Chondrocyte (in vitro differentiated cells): Measurements from ENCODE around the gene DNAH2. TPM values are rescaled to one million over a fixed set of nuclear protein-coding genes. Genes with fewer than 3 reads are reported as not detected.

Experiments
- DNase-seq: peaks from one replicate; pipeline ENCODE4 v3.0.0; 2021; ENCODE audit warnings: mixed read lengths, low spot score
- H3K27ac Mint-ChIP-seq: one replicate; pipeline ENCODE4 v1.8.0; 2021; ENCODE audit warnings: mild to moderate bottlenecking, moderate library complexity, mixed read lengths; ENCODE audit not compliant: unreplicated experiment
- H3K27me3 Mint-ChIP-seq: 2 replicates; pipeline ENCODE4 v1.8.0; 2021; ENCODE audit warnings: low read depth, mixed read lengths
- H3K36me3 Mint-ChIP-seq: 2 replicates; pipeline ENCODE4 v1.8.0; 2021; ENCODE audit warnings: low read depth, mixed read lengths
- H3K4me1 Mint-ChIP-seq: 2 replicates; pipeline ENCODE4 v1.8.0; 2021; ENCODE audit warnings: low read depth, mild to moderate bottlenecking, mixed read lengths
- H3K4me3 Mint-ChIP-seq: one replicate; pipeline ENCODE4 v1.8.0; 2021; ENCODE audit warnings: mild to moderate bottlenecking, moderate library complexity, mixed read lengths; ENCODE audit not compliant: unreplicated experiment
- H3K9me3 Mint-ChIP-seq: 2 replicates; pipeline ENCODE4 v1.8.0; 2021; ENCODE audit warnings: low read depth, mixed read lengths
- CTCF ChIP-seq: fragments of 200-600 bp; sonication (generic); IDR thresholded peaks from 2 replicates; pipeline ENCODE4 v1.5.0; 2021; ENCODE audit warnings: antibody characterized with exemption, mild to moderate bottlenecking, moderate library complexity
- total RNA-seq: library from RNA; stranded (reverse); gene quantifications from 3 replicates; pipeline ENCODE4 v1.2.1, GENCODE V29; 2021

Gene DNAH2
- total RNA-seq, 1 donor from 2014 or later = not detected

GRCh38 chr17:7750321-7750821 lies 32.8 kb downstream of the DNAH2 start:
- Mint-ChIP-seq H3K27me3 (peaks cover 2% of the 10 kb centered on the region), H3K27ac (peak overlapping the region; percentile 62), H3K4me3 (no peak overlapping the region), H3K9me3 (peaks cover 9% of the 10 kb centered on the region), H3K36me3 (peaks cover 3% of the 10 kb centered on the region), H3K4me1 (peaks cover 30% of the 10 kb centered on the region)
- DNase-seq = no peak
- TF ChIP-seq CTCF = no peak

DNA sequence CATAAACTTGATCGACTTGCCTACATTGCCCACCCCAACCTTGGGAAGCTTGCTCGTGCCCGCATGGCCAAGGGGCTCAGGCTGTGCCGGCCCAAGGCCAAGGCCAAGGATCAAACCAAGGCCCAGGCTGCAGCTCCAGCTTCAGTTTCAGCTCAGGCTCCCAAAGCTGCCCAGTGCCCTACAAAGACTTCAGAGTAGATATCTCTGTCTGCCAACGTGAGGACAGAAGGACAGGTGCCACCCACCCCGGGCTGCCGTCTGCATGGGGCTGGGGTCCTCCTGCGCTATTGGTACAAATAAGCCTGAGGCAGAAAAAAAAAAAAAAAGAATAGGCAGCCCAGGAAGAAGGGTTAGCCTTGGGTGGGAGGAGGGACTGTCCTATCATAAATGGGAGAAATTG lies 37.1 kb downstream of the DNAH2 start:
- Mint-ChIP-seq H3K4me3 (no peak overlapping the region), H3K4me1 (peaks cover 14% of the 10 kb centered on the region), H3K27ac (no peak overlapping the region), H3K9me3 (peaks cover 5% of the 10 kb centered on the region), H3K27me3 (peaks cover 2% of the 10 kb centered on the region), H3K36me3 (peaks cover 3% of the 10 kb centered on the region)
- peak; percentile 48 for DNase-seq
- TF ChIP-seq CTCF = no peak

GRCh38 chr17:7755095-7755890 lies 37.7 kb downstream of the DNAH2 start:
- Mint-ChIP-seq H3K27me3 (peaks cover 2% of the 10 kb centered on the region), H3K27ac (peak overlapping the region; percentile 10), H3K4me1 (peaks cover 11% of the 10 kb centered on the region), H3K9me3 (peaks cover 2% of the 10 kb centered on the region), H3K4me3 (no peak overlapping the region), H3K36me3 (peaks cover 1% of the 10 kb centered on the region)
- no peak for TF ChIP-seq CTCF
- peak; percentile 49 for DNase-seq

- no peak for TF ChIP-seq CTCF
- Mint-ChIP-seq H3K9me3 (no peaks in the 10 kb centered on the region), H3K4me3 (no peak overlapping the region), H3K27me3 (peaks cover 2% of the 10 kb centered on the region), H3K4me1 (peaks cover 5% of the 10 kb centered on the region), H3K27ac (no peak overlapping the region), H3K36me3 (no peaks in the 10 kb centered on the region)
- DNase-seq = peak; percentile 51
These were observed 39.4 kb downstream of the DNAH2 start for GRCh38 chr17:7756968-7757367.

GRCh38 chr17:7763919-7764318 lies 46.4 kb downstream of the DNAH2 start:
- Mint-ChIP-seq H3K27ac (no peak overlapping the region), H3K4me1 (peaks cover 6% of the 10 kb centered on the region), H3K27me3 (peaks cover 12% of the 10 kb centered on the region), H3K4me3 (no peak overlapping the region), H3K9me3 (no peaks in the 10 kb centered on the region), H3K36me3 (peaks cover 3% of the 10 kb centered on the region)
- DNase-seq = peak; percentile 81
- no peak for TF ChIP-seq CTCF
